SW480 (cell line): ENCODE results near the gene ACSL3.
"Not testable (repeated sequence)": the region's sequence is repeated elsewhere in the genome, so short reads cannot be mapped to it uniquely, and the experiment has no call there.

ENCODE experiments used
- DNase-seq: peaks from one replicate; pipeline ENCODE4 v3.0.0-alpha.2; 2016; ENCODE audit warnings: low spot score

ACSL3 gene

DNA sequence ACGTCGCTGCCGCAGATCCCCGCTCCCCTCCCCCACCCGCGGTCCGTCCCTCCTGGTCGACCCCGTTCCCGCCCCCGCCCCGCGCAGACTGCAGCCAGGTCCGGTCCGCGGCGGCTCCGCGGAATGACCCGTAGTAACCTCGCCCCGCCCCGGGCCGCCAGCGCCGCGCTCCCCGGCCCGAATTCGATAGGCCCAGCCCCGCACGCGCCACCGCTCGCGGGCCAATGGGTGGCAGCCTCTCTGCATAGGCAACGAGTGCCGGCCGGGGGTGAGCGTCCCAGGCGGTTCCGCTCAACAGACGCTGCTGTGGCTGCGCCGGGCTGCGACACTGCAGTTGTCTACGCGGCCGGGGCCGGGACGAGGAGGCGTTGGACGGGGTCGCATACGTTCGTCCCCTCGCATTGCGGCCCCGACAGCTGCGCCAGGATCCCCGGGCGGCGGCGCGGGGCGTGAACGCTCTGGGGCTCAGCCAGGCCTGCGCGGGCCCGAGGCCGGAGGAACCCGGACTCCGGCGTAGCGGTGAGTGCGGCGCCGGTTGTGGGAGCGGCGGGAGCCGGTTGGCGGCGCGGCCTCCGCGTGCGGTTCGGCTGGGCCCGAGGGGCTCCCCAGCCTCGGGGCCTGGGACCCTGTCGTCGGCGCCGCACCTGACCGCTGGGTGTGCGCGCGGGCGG is at the start of gene ACSL3:
TSS of gene ACSL3 (plus strand) at position 297 of the 671 bp plus-strand sequence. CDS start 47,737 bp downstream, outside the sequence.
- DNase-seq, result peak; percentile 89

DNA sequence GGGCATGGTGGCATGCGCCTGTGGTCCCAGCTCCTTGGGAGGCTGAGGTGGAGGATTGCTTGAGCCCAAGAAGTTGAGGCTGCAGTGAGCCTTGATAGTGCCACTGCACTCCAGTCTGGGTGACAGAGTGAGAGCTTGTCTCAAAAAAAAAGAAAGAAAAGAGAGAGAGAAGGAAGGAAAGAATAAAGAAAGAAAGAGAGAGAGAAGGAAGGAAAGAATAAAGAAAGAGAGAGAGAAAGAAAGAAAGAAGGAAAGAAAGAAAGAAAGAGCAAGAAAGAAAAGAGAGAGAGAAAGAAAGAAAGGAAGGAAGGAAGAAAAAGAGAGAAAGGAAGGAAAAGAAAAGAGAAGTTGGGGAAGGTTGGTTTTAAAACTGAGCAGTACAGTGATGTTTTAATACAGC is 49.0 kb upstream of the ACSL3 start:
- DNase-seq, result no peak

GRCh38 chr2:222813177-222813843 is 47.5 kb upstream of the ACSL3 start:
- no peak for DNase-seq

- no peak for DNase-seq
These were observed 41.0 kb upstream of the ACSL3 start for GRCh38 chr2:222819722-222820333.

DNA sequence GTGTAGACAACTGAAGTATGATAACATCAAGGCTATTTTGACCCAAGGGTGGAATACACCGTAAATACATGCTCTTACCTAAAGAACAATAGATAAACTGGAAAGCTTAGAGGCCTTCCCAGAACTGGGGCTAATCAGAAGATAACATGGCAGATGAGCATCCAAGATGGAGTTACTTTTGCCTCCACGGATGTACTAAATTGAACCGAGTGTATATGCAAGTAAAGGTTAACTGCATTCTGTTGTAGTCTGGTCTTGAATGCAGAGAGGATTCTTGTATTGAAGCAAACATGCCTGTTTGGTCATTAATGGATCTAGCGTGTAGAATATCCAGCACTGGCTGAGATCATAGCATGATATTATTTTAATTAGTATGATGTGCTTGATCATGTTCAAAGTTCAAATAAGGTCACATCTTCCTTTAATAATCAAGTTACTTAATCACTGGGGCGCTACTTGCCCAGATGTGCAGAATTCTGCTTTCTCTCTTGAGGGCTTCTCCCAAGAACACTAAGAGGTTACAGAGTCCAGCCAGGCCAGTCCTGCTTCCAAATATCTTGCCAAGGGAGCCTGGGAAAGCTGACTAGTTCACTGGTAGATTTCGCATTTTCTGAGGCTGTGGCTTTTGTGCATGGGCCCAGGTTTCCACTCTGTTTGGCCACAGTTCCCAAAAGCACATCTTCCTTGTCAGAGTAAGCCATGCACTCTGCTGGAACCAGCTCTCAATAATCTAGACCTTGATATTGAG is 37.5 kb upstream of the ACSL3 start:
- DNase-seq, result no peak

DNA sequence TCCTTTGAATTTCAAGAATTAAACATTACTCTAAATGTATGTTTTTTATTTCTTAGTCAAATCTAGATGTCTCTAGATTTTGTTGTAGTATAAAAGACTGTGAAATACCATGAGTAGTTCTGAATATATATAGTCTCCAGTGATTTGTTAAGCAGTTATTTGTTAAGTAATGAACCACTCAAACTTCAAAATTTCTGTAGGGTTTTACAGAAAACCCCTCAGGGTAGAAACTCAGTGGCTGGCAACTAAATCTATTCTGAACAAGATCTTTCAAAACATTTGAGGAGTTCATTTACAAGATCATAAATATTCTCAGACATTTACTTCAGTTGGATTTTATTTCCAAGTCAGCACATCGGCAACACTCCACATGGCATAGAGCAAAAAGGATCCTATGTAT is 35.8 kb upstream of the ACSL3 start:
- no peak for DNase-seq

DNA sequence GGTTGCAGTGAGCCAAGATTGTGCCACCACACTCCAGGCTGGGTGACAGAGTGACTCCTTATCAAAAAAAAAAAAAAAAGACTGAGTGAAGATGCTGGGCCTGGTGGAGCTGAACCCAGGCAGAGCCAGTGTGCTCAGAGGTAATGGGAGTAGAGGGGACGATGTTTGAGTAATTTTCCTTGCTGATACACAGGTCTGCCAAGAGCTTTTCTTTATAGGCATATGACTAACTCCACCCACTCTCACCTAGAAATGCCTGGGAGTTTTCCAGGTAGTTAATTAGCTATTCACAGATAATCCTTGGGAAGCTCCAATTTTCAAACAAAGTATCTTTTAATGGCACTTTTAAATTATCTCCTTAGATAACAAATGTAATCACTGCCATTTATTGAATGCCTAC is 33.4 kb upstream of the ACSL3 start:
- DNase-seq, result no peak

GRCh38 chr2:222828572-222828971 is 32.3 kb upstream of the ACSL3 start:
- no peak for DNase-seq

DNA sequence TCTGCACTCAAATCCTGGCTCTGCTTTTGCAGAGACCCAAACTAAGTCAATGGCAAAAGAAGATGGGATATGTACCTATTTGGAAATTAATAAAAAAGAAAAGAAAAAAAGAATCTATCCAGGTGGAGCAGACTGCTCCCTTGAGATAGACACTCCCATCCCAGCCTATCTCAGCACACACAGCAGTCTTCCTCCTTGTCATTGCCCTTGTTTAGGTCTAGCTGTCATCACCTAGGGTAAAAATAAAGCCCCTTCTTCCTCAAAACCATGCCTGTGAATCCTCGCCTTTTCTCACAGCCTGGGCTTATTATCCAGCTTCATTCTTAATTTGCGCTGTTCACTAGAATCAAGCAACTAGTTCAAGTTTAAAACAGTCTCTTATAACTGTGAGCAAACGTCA is 30.7 kb upstream of the ACSL3 start:
- no peak for DNase-seq

- DNase-seq, result no peak
These were observed 27.4 kb upstream of the ACSL3 start for GRCh38 chr2:222833410-222833809.

DNA sequence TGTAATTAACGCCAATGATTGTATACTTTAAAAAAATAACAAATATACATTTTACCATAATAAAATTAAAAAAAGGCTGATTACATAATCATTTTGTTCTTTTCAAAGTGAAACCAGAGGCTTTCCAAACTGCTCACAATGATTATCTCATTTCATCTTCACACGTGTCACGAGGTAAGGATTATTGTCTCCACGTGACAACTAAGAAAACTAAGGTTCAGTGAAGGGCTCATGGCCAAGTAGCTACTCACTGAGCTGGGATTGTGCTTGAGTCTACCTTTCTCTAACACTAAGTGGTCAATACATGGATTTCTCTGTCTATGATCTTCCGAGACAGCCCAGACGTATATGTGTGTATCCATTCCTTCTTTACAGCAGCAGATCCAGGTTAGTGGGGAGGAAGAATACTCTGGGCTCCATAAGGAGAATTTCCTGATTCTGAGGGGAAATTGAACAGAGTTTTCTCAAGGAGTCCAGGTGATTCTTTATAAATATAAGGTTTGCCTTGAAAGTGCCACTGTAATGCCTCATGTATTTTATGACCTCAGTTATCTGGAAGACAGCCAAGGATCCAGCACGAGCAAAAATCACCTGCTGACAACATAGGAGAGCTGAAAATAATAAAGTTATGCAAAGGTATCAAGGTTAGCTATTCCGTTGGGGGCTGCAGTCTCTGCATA is 25.6 kb upstream of the ACSL3 start:
- no peak for DNase-seq

DNA sequence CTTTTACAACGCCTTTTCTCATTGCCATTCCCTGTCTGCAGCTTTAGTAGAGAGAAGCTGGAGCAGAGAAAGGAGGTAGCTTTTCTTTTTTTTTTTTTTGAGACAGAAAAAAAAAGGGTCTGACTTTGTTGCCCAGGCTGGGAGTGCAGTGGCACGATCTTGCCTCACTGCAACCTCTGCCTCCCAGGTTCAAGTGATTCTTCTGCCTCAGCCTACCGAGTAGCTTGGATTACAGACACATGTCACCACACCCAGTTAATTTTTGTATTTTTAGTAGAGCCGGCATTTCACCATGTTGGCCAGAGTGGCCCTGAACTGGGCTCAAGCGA is 25.0 kb upstream of the ACSL3 start:
- no peak for DNase-seq

DNA sequence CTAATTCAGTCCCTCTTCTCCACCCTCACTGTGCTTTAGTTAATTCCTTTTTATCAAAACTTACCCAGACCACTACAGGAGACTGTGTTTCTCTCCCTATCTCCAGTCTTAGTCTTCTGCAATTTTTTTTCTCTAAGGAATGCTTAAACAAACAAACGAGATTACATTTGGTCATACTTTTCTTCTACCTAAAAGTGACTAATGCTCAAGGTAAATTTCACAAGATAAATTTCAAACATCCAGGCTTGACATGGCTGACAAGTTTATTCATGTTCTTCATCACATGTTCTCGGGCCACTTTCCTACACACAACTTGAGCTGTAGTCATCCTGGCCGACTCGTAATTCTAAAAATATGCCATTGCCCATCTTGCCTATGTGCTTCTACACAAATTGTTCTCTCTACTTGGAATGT is 23.2 kb upstream of the ACSL3 start:
- DNase-seq, result no peak

DNA sequence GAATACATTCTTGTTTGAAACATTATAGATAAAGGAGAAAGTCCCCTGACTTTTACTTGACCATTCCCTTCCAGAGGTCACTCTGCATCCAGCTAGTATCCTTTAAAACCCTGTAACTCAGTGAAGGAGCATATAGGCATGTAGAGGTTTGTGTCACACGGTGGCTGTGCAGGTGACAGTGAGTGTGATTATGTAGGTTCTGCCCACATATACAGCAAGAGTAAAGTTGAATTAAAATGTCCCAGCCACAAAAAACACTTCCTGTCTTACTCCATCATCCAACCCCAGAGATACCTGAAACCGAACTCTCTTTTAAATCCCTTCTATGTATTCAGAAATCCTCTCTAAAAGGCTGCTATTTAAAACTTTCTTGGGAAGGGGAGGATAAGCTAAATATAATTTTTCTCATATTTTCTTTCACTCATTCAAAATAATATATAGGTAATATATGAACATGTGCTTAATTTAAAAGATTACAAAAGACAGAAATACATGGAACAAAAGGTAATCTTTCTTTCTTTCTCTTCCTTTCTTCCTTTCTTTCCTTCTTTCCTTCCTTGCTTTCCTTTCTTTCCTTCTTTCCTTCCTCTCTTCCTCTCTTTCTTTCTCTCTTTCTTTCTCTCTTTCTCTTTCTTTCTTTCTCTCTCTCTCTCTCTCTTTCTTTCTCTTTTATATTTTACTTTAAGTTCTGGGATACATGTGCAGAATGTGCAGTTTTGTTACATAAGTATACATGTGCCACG is 20.6 kb upstream of the ACSL3 start:
- no peak for DNase-seq

- DNase-seq, result no peak
These were observed 18.2 kb upstream of the ACSL3 start for GRCh38 chr2:222842491-222843174.

DNA sequence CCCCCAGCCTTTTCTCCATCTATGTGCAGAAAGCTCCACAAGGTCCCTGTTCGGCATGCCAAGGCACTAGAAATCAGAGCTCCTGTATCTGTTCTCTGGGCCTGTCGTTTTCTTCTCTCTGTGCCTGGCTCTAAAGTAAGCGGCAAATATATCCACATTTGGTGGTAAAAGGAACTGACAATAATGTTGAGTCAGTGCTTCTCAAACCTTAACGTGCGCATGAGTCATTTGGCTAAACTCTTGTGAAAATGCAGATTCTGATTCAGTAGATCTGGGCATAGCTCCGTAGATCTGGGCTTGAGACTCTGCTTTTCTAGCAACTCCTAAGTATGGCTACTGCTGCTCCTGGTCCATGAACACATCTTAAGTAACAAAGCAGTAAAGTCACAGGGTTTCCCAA is 16.5 kb upstream of the ACSL3 start:
- no peak for DNase-seq

GRCh38 chr2:222845314-222845713 is 15.5 kb upstream of the ACSL3 start:
- DNase-seq, result not testable (repeated sequence)

- DNase-seq, result no peak
These were observed 14.8 kb upstream of the ACSL3 start for GRCh38 chr2:222846003-222846402.

DNA sequence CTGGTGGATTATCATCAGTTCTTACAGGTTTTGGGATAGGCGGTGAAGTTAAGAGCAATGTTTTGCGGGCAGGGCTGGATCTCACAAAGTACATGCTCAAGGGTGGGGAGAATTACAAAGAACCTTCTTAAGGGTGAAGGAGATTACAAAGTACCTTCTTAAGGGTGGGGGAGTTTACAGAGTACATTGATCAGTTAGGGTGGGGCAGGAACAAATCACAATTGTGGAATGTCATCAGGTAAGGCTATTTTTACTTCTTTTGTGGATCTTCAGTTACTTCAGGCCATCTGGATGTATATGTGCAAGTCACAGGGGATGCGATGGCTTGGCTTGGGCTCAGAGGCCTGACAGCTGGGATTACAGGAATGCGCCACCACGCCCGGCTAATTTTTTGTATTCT is 12.8 kb upstream of the ACSL3 start:
- DNase-seq, result not testable (repeated sequence)

DNA sequence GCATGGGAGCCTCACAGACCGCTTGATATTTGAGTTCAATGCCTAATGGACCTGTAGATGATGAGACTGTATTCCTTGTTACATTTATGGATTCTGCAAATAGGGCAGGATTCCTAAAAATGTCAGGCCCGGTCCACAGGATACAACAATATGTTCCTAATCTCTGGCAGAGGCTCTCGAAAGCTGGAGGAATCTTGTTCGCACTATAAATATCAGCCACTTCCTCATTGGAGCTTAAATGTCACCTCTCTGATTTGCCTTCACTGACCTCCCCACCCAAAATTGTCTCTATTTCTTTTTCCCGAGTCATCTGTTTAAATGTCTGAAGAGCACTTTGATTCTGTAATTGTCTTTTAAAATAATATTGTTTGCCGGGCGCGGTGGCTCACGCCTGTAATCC is 12.0 kb upstream of the ACSL3 start:
- no peak for DNase-seq
